NCI-H146 treated with DMSO at 0.1 percent for 48 hours (cell line): Measurements from ENCODE around the gene WFS1.

Experiments used
- DNase-seq: peaks from one replicate; lab custom pipeline; 2025; ENCODE audit not compliant: unreplicated experiment; lab: John Stamatoyannopoulos, UW

Gene WFS1

GRCh38 chr4:6279582-6280289 is 10.1 kb downstream of the WFS1 start:
- DNase-seq: no peak

- DNase-seq: no peak
Measured at GRCh38 chr4:6280365-6280996, 10.8 kb downstream of the WFS1 start.

GRCh38 chr4:6281436-6282313 is 12.0 kb downstream of the WFS1 start:
- DNase-seq: no peak

- no peak for DNase-seq
Measured at GRCh38 chr4:6282314-6282771, 12.7 kb downstream of the WFS1 start.

- no peak for DNase-seq
Measured at GRCh38 chr4:6283282-6283681, 13.6 kb downstream of the WFS1 start.

- no peak for DNase-seq
Measured at GRCh38 chr4:6287017-6287788, 17.6 kb downstream of the WFS1 start.

GRCh38 chr4:6288342-6288741 is 18.7 kb downstream of the WFS1 start:
- no peak for DNase-seq

GRCh38 chr4:6288871-6289270 is 19.2 kb downstream of the WFS1 start:
- DNase-seq: no peak

- no peak for DNase-seq
Measured at GRCh38 chr4:6290256-6290655, 20.6 kb downstream of the WFS1 start.

- no peak for DNase-seq
Measured at GRCh38 chr4:6290769-6291547, 21.3 kb downstream of the WFS1 start.

- no peak for DNase-seq
Measured at GRCh38 chr4:6291784-6292297, 22.2 kb downstream of the WFS1 start.

GRCh38 chr4:6292376-6293096 is 22.9 kb downstream of the WFS1 start:
- DNase-seq: no peak

- no peak for DNase-seq
Measured at GRCh38 chr4:6293097-6293445, 23.4 kb downstream of the WFS1 start.

GRCh38 chr4:6293661-6294060 is 24.0 kb downstream of the WFS1 start:
- no peak for DNase-seq

- DNase-seq: no peak
Measured at GRCh38 chr4:6294705-6295421, 25.2 kb downstream of the WFS1 start.

GRCh38 chr4:6295495-6295894 is 25.8 kb downstream of the WFS1 start:
- DNase-seq: no peak

GRCh38 chr4:6296026-6296425 is 26.4 kb downstream of the WFS1 start:
- no peak for DNase-seq

- no peak for DNase-seq
Measured at GRCh38 chr4:6297266-6297815, 27.7 kb downstream of the WFS1 start.

- no peak for DNase-seq
Measured at GRCh38 chr4:6298035-6298434, 28.4 kb downstream of the WFS1 start.
